Measurements from ENCODE around the gene ARHGAP30.

- TF ChIP-seq POLR2A (IDR thresholded peaks at IDR 0.05; ENCODE audit: low read depth, low read length) = no peak
- TF ChIP-seq POLR2AphosphoS5 (IDR thresholded peaks at IDR 0.05; ENCODE audit: low read depth, low read length) = no peak
- TF ChIP-seq TAF1 (IDR thresholded peaks at IDR 0.05; ENCODE audit: low read depth, low read length) = no peak
- TF ChIP-seq PAX5 (IDR thresholded peaks at IDR 0.05; ENCODE audit: insufficient read depth, low read length, severe bottlenecking) = no peak
- TF ChIP-seq SPI1 (IDR thresholded peaks at IDR 0.05; ENCODE audit: low read depth, low read length) = no peak
- TF ChIP-seq POU2F2 (IDR thresholded peaks at IDR 0.05; ENCODE audit: low read depth, low read length) = no peak
These were observed 20.6 kb downstream of the ARHGAP30 start for GRCh38 chr1:161048949-161049722.

Measured in GM12891 (cell line).